ENCODE measurements around the gene MYBBP1A.

MYBBP1A gene

GRCh38 chr17:4534928-4535666, 20.1 kb downstream of the MYBBP1A start:
- DNase-seq = no peak

- no peak for DNase-seq
These were observed 20.7 kb downstream of the MYBBP1A start for GRCh38 chr17:4534515-4534914.

GRCh38 chr17:4533523-4534504, 21.4 kb downstream of the MYBBP1A start:
- no peak for DNase-seq

- no peak for DNase-seq
These were observed 22.2 kb downstream of the MYBBP1A start for GRCh38 chr17:4532860-4533522.

GRCh38 chr17:4531988-4532736, 23.0 kb downstream of the MYBBP1A start:
- no peak for DNase-seq

GRCh38 chr17:4530799-4531730, 24.1 kb downstream of the MYBBP1A start:
- no peak for DNase-seq

- no peak for DNase-seq
These were observed 25.5 kb downstream of the MYBBP1A start for GRCh38 chr17:4529533-4530152.

GRCh38 chr17:4527566-4528125, 27.5 kb downstream of the MYBBP1A start:
- DNase-seq = no peak

- DNase-seq = no peak
These were observed 28.1 kb downstream of the MYBBP1A start for GRCh38 chr17:4527134-4527533.

- no peak for DNase-seq
These were observed 29.3 kb downstream of the MYBBP1A start for GRCh38 chr17:4525691-4526397.

- no peak for DNase-seq
These were observed 31.2 kb downstream of the MYBBP1A start for GRCh38 chr17:4523946-4524345.

GRCh38 chr17:4522661-4523060, 32.5 kb downstream of the MYBBP1A start:
- DNase-seq = no peak

GRCh38 chr17:4520894-4521600, 34.1 kb downstream of the MYBBP1A start:
- DNase-seq = no peak

GRCh38 chr17:4520060-4520893, 34.9 kb downstream of the MYBBP1A start:
- DNase-seq = no peak

- DNase-seq = no peak
These were observed 35.8 kb downstream of the MYBBP1A start for GRCh38 chr17:4519361-4519788.

- no peak for DNase-seq
These were observed 36.3 kb downstream of the MYBBP1A start for GRCh38 chr17:4518901-4519300.

- DNase-seq = no peak
These were observed 38.4 kb downstream of the MYBBP1A start for GRCh38 chr17:4516735-4517134.

GRCh38 chr17:4515501-4515900, 39.7 kb downstream of the MYBBP1A start:
- no peak for DNase-seq
